Epithelial cell of proximal tubule (primary cell): ENCODE data around the gene PDE4D. TPM values are rescaled to one million over a fixed set of nuclear protein-coding genes. Genes with fewer than 3 reads are reported as not detected.
"Not testable (repeated sequence)": the region's sequence is repeated elsewhere in the genome, so short reads cannot be mapped to it uniquely, and the experiment has no call there.

Experiments
- DNase-seq: peaks from one replicate; pipeline ENCODE4 v3.0.0-alpha.2; 2011; ENCODE audit warnings: low read depth
- H3K4me3 ChIP-seq: 2 replicates; pipeline ENCODE4 v1.5.1; 2011; ENCODE audit warnings: low read depth, mild to moderate bottlenecking, low read length
- total RNA-seq: library from RNA; depleted of rRNA; stranded (reverse); fragments of >200 nt; gene quantifications from 2 replicates; pipeline ENCODE4 v1.2.3, GENCODE V29; 2015
- TF ChIP-seq, protein P1 (sequence below): conservative IDR thresholded peaks from 2 replicates; pipeline ENCODE4 v1.5.1; 2012; ENCODE audit warnings: low read depth, mild to moderate bottlenecking, low read length

PDE4D gene
- total RNA-seq, 1 donor from 2014 or later, result 18.4 TPM

DNA sequence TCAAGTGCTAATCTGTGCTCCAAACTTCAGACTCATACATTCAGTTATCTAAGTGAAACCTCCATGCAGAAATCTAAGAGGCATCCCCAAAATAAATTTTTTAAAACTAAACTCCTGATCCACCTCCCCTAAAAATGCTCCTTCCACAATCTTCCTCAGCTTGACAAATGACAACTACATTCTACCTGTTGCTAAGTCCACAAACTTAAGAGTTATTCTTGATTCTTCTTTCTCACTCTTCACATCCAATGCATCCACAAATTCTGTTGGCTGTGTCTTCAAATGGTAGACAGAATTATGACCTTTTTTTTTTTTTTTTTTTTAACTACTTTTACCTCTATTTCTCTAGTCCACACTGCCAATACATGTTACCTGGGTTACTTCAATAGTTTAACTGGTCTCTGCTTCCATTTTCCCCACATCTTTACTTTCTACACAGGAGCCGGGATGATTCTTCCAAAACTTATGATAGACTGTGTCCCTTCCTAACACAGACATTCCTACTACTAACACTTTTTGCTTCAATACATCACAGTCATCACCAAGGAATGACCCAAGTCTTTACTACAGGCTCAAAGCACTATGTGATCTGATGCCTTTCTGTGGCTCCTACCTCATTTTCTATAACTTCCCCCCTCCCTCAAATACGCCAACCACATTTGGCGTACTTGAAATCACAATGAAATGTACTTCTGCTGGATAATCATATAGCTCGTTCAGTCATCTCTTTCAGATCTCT is 143.6 kb downstream of the PDE4D start:
- no peak for DNase-seq
- H3K4me3 ChIP-seq, result no peak overlapping the region
- TF ChIP-seq, protein P1, sequence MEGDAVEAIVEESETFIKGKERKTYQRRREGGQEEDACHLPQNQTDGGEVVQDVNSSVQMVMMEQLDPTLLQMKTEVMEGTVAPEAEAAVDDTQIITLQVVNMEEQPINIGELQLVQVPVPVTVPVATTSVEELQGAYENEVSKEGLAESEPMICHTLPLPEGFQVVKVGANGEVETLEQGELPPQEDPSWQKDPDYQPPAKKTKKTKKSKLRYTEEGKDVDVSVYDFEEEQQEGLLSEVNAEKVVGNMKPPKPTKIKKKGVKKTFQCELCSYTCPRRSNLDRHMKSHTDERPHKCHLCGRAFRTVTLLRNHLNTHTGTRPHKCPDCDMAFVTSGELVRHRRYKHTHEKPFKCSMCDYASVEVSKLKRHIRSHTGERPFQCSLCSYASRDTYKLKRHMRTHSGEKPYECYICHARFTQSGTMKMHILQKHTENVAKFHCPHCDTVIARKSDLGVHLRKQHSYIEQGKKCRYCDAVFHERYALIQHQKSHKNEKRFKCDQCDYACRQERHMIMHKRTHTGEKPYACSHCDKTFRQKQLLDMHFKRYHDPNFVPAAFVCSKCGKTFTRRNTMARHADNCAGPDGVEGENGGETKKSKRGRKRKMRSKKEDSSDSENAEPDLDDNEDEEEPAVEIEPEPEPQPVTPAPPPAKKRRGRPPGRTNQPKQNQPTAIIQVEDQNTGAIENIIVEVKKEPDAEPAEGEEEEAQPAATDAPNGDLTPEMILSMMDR, result no peak

DNA sequence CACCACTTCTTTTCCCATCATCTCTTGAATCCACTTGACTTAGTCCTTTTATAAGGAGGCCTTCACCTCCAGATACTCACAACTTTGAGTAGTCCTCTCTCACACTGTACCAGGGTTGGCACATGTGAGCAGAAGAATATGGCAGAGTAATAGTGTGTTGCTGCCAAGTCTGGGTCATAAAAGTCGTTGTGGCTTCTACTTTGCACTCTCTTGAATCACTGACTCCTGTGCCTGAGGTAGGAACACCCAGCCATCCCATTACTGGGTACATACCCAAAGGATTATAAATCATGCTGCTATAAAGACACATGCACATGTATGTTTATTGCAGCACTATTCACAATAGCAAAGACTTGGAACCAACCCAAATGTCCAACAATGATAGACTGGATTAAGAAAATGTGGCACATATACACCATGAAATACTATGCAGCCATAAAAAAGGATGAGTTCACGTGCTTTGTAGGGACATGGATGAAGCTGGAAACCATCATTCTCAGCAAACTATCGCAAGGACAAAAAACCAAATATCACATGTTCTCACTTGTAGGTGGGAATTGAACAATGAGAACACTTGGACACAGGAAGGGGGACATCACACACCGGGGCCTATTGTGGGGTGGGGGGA is 145.4 kb downstream of the PDE4D start:
- DNase-seq, H3K4me3 ChIP-seq: not testable (repeated sequence)

DNA sequence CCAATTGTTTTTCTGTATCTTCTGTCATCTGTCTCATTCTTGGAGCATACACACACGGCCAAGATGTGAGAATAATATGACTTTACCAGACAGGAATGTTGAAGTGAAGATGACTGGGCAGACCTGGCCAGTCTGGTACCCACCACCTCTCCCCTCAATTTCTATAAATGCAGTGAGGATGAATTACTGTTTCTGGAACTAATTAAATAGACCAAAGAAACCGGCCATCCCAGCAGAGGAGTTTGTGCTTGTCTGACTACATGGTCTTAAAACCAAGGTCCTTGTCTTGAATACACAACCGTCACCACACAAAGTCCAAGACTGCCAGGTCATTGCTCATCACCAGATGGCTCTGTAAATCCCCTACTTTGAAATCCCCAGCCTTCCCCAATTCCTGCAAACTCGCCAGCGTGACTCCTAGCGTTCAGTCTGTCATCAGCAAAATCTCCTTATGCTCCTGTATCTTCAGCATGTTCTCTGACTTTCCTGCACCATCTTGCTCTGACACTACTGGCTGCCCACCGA is 147.2 kb downstream of the PDE4D start:
- no peak for DNase-seq
- no peak overlapping the region for H3K4me3 ChIP-seq
- TF ChIP-seq, protein P1, result no peak

DNA sequence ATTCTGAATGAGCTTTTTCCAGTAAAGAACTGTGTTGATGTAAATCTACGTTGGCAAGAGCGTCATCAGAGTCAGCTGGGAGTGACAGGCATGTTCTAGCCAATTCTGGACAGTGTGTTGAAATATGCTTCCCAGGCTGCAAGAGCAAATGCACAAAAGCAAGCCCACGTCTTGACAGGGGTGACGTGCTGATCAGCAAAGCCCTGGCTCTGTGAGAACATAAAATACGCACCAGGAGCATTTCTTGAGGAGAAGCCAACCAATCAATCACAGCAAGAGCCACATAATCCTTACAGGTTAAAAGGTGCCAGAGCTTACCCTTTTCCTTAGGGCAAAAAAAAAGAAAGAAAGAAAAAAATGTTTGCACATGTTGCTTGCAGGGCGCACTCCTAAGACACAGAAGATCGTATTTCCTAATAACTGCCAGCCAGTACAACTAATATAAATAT is 148.1 kb downstream of the PDE4D start:
- no peak for DNase-seq
- H3K4me3 ChIP-seq, result no peak overlapping the region
- TF ChIP-seq, protein P1, result no peak

DNA sequence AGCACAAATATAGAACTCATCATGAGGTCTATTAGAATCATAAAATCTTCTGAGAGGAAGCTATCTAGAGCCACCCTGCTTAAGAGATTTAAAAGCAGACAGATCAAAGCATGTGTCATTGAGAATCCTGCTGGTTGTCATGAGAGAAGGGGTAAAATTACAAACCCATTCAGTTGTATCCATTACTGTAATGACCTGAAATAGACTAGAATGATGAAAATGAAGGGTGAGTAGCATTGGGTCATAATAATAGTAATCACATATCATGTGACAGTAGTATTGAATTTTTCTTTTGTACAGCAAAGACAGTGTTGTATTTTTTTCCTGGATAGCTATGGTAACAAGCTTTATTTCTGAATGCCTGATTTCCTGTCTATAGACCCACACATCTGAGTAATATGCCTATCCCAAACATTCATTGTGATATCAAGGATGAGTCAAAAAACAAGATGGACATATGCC is 149.0 kb downstream of the PDE4D start:
- no peak for DNase-seq
- TF ChIP-seq, protein P1, result no peak
- no peak overlapping the region for H3K4me3 ChIP-seq

DNA sequence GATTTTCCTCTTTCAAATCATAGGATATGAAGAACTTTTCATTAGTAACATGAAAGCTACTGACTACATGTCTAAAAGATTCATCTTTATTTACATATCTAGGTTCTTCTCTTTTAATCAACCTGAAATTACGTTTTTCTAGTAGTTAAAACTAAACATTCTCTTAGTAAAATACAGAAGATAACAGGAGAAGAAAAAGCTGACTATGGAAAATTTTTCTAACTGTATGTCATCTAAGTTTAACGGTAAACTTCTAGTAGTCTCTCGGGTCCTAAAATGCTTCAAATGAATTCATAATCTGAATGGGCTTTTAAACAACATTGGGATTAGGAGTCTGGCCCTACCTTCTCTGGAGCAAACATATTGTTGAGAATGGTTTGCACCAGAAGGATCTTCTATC is 151.9 kb downstream of the PDE4D start:
- no peak for DNase-seq
- TF ChIP-seq, protein P1, result no peak

DNA sequence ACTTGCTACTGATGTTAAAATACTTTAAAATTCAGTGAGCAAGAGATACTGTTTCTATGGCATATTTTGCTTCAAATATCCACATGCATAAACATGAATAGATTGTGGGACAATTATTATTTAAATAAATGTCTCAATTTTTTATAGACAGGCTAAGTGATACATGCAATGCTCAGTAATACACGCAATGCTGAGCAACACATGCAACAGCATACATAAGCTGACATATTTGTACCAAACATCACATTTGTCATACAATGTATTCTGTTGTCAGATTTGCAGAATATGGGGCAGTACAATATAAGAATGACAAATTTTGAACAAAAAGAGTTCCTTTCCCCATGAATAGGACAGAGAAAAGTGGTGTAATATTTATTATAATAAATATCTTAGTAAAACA is 155.5 kb downstream of the PDE4D start:
- TF ChIP-seq, protein P1, result no peak
- H3K4me3 ChIP-seq, result no peak overlapping the region
- DNase-seq, result no peak

More for the DNA sequence above, 151.9 kb downstream of the PDE4D start:
- H3K4me3 ChIP-seq, result no peak overlapping the region
